WTC11 (cell line): ENCODE data around the gene HIPK2.

ENCODE experiments used
- AFF4 ChIP-seq: sonication (generic); formaldehyde crosslinking; IDR thresholded peaks from 2 replicates; pipeline ENCODE4 v1.8.1; 2023; ENCODE audit warnings: mild to moderate bottlenecking, missing genetic modification reagents, borderline replicate concordance
- CREM ChIP-seq: sonication (generic); formaldehyde crosslinking; IDR thresholded peaks from 2 replicates; pipeline ENCODE4 v1.8.1; 2022; ENCODE audit warnings: mild to moderate bottlenecking, missing genetic modification reagents, moderate library complexity
- TF ChIP-seq, protein P1 (sequence below): fragments of 200-600 bp; IDR thresholded peaks from 2 replicates; pipeline ENCODE4 v1.8.0; 2022; ENCODE audit warnings: antibody characterized with exemption
- TF ChIP-seq, protein P2 (sequence below): sonication (generic); formaldehyde crosslinking; IDR thresholded peaks from 2 replicates; pipeline ENCODE4 v1.8.1; 2022; ENCODE audit warnings: low read depth, missing genetic modification reagents, borderline replicate concordance
- TF ChIP-seq, protein P3 (sequence below): sonication (generic); formaldehyde crosslinking; IDR thresholded peaks from 2 replicates; pipeline ENCODE4 v1.8.1; 2023; ENCODE audit warnings: mild to moderate bottlenecking, moderate library complexity, missing genetic modification reagents

- TF ChIP-seq, protein P1, sequence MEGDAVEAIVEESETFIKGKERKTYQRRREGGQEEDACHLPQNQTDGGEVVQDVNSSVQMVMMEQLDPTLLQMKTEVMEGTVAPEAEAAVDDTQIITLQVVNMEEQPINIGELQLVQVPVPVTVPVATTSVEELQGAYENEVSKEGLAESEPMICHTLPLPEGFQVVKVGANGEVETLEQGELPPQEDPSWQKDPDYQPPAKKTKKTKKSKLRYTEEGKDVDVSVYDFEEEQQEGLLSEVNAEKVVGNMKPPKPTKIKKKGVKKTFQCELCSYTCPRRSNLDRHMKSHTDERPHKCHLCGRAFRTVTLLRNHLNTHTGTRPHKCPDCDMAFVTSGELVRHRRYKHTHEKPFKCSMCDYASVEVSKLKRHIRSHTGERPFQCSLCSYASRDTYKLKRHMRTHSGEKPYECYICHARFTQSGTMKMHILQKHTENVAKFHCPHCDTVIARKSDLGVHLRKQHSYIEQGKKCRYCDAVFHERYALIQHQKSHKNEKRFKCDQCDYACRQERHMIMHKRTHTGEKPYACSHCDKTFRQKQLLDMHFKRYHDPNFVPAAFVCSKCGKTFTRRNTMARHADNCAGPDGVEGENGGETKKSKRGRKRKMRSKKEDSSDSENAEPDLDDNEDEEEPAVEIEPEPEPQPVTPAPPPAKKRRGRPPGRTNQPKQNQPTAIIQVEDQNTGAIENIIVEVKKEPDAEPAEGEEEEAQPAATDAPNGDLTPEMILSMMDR: no peak
- TF ChIP-seq, protein P2, sequence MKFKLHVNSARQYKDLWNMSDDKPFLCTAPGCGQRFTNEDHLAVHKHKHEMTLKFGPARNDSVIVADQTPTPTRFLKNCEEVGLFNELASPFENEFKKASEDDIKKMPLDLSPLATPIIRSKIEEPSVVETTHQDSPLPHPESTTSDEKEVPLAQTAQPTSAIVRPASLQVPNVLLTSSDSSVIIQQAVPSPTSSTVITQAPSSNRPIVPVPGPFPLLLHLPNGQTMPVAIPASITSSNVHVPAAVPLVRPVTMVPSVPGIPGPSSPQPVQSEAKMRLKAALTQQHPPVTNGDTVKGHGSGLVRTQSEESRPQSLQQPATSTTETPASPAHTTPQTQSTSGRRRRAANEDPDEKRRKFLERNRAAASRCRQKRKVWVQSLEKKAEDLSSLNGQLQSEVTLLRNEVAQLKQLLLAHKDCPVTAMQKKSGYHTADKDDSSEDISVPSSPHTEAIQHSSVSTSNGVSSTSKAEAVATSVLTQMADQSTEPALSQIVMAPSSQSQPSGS (CRISPR knock-in tag): no peak
- TF ChIP-seq AFF4 (CRISPR knock-in tag) (no peak), CREM (CRISPR knock-in tag) (no peak)
- TF ChIP-seq, protein P3, sequence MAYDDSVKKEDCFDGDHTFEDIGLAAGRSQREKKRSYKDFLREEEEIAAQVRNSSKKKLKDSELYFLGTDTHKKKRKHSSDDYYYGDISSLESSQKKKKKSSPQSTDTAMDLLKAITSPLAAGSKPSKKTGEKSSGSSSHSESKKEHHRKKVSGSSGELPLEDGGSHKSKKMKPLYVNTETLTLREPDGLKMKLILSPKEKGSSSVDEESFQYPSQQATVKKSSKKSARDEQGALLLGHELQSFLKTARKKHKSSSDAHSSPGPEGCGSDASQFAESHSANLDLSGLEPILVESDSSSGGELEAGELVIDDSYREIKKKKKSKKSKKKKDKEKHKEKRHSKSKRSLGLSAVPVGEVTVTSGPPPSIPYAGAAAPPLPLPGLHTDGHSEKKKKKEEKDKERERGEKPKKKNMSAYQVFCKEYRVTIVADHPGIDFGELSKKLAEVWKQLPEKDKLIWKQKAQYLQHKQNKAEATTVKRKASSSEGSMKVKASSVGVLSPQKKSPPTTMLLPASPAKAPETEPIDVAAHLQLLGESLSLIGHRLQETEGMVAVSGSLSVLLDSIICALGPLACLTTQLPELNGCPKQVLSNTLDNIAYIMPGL (CRISPR knock-in tag): no peak
These were observed 218.3 kb downstream of the HIPK2 start for GRCh38 chr7:139559364-139560105.
